ENCODE data around the gene ENO4. TPM values are rescaled to one million over a fixed set of nuclear protein-coding genes. Genes with fewer than 3 reads are reported as not detected.

The ENO4 gene
- total and polyA plus RNA-seq, 12 donors = 0.11 to 0.19 (median 0.13) TPM; not detected in 9

DNA sequence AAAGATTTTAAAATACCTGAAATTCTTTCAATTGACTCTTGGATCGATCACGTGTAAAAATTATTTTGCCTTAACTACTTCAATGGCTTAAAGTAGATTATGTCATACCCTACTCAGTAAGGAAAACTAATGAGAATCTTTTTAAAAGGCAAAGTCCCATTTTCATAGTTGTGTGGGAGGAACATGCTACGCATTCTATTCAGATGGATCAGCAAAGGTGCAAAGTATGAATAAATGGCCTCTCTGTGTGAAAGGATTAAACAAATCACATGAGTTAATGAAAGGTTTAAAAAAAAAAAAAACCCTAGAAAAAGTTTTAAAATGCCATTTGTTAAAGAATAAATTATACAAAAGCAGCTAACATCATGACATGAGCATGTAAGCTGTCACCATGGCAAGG is 77.1 kb downstream of the ENO4 start:
- ATAC-seq (no peak), DNase-seq (no peak)
- intact Hi-C loops (cut with DNase I) = no loop called here
- H3K4me3 ChIP-seq = no peak overlapping the region
- 77 to 85% methylated on average over 3 of the region's 3 CpGs for WGBS, 2 donors
- TF ChIP-seq, protein P1, sequence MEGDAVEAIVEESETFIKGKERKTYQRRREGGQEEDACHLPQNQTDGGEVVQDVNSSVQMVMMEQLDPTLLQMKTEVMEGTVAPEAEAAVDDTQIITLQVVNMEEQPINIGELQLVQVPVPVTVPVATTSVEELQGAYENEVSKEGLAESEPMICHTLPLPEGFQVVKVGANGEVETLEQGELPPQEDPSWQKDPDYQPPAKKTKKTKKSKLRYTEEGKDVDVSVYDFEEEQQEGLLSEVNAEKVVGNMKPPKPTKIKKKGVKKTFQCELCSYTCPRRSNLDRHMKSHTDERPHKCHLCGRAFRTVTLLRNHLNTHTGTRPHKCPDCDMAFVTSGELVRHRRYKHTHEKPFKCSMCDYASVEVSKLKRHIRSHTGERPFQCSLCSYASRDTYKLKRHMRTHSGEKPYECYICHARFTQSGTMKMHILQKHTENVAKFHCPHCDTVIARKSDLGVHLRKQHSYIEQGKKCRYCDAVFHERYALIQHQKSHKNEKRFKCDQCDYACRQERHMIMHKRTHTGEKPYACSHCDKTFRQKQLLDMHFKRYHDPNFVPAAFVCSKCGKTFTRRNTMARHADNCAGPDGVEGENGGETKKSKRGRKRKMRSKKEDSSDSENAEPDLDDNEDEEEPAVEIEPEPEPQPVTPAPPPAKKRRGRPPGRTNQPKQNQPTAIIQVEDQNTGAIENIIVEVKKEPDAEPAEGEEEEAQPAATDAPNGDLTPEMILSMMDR (IDR thresholded peaks at IDR 0.05) = no peak
- no peaks in the 10 kb centered on the region for H3K4me1 ChIP-seq
- no peak overlapping the region for H3K27ac ChIP-seq
- H3K36me3 ChIP-seq = peaks cover 0 to 24% (median 0%) of the 10 kb centered on the region in 9 donors
- no peaks in the 10 kb centered on the region for H3K9me3 ChIP-seq
- H3K27me3 ChIP-seq = no peaks in the 10 kb centered on the region

DNA sequence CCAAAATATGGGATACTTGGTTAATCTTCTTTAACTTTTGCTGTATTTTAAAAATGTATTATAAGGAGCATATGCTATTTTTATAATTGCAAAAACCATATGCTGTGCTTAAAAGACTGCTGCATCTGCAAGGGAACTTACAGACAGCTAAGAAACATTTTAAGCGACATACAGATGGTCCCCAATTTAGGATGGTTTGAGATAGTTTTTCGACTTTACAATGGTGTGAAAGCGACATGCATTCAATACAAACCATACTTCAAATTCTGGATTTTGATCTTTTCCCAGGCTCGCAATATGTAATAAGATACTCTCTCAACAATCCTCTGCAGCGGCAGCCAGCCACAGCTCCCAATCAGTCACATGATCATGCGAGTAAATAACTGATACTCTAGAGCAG is 82.5 kb downstream of the ENO4 start:
- intact Hi-C loops (cut with DNase I) = no loop called here

More for the DNA sequence above, 82.5 kb downstream of the ENO4 start:
- DNase-seq (no peak), ATAC-seq (no peak)
- H3K36me3 ChIP-seq = peaks cover 0 to 17% (median 0%) of the 10 kb centered on the region in 9 donors
- H3K27ac ChIP-seq = no peak overlapping the region
- peaks cover 0 to 14% (median 0%) of the 10 kb centered on the region in 11 donors for H3K9me3 ChIP-seq
- 94 to 95% methylated on average over 6 of the region's 6 CpGs for WGBS, 2 donors
- H3K4me3 ChIP-seq = no peak overlapping the region
- H3K27me3 ChIP-seq = no peaks in the 10 kb centered on the region
- no peaks in the 10 kb centered on the region for H3K4me1 ChIP-seq
- TF ChIP-seq, protein P1 (IDR thresholded peaks at IDR 0.05) = no peak

Other genes starting within 250 kb of the ENO4 start
- gene PNLIPRP2, start 228.5 kb upstream of the ENO4 start, total RNA-seq = not detected
- gene PNLIPRP2, start 228.5 kb upstream of the ENO4 start, polyA plus RNA-seq = under 1 TPM in 1 of 2 donors, not detected in 1; 0.20 TPM
- gene HSPA12A, start 106.9 kb upstream of the ENO4 start, total RNA-seq = 10 to 100 TPM in 6 of 10 donors, 1 to 10 TPM in 4; 9.1 to 18.1 (median 10.7) TPM
- 1 to 10 TPM; 5.1 to 7.2 TPM for gene HSPA12A, start 106.9 kb upstream of the ENO4 start, polyA plus RNA-seq
- gene SHTN1, start 155.7 kb downstream of the ENO4 start, total RNA-seq = 10 to 100 TPM in 1 of 10 donors, 1 to 10 TPM in 9; 1.6 to 13.1 (median 3.1) TPM
- gene SHTN1, start 155.7 kb downstream of the ENO4 start, polyA plus RNA-seq = 1 to 10 TPM in 1 of 2 donors, under 1 TPM in 1; 0.86 to 3.0 TPM

Data from heart right ventricle (tissue), 16 donors.